ENCODE measurements around the gene MLLT3. TPM values are rescaled to one million over a fixed set of nuclear protein-coding genes. Genes with fewer than 3 reads are reported as not detected.

The MLLT3 gene
- total and polyA plus RNA-seq, 2 of the 8 experiments (the other 6 are each of a cell fraction or from before 2014, with no cell fraction given), result 5.9 to 9.6 TPM

DNA sequence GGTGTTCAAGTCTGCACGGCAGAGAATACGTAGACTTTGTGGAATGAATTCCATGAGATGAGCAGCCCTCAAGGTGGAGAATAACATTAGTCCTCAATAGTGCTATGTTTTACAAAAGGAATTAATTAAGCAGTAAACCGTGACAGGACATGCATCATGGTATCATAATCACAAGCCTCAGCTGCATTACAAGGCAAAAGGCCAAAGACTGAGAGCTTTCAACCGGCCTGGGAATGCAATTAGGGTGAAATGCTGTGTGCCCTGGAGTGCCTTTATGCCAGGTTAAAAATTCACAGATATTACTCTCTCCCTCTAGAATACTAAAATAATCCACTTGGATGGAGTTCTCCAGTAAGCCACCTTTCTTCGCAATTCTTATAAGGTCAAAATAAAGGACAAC is 270.6 kb downstream of the MLLT3 start:
- no peak overlapping the region for H3K56ac ChIP-seq (replicated peaks; ENCODE audit: insufficient read length, low read depth, low read length)
- FAIRE-seq (no peak), DNase-seq (ENCODE audit: low read depth in 1 of 2, low spot score in 2 of 2) (no peak)
- TF ChIP-seq RXRA (IDR thresholded peaks at IDR 0.05; ENCODE audit: insufficient read depth, low read depth, low read length) (no peak), CEBPB (IDR thresholded peaks at IDR 0.05; ENCODE audit: low read depth, low read length) (no peak), TAF1 (IDR thresholded peaks at IDR 0.05; ENCODE audit: low read depth, low read length) (no peak), GTF2F1 (IDR thresholded peaks at IDR 0.05; ENCODE audit: borderline replicate concordance, low read depth, low read length) (no peak), HDAC2 (IDR thresholded peaks at IDR 0.05; ENCODE audit: borderline replicate concordance in 1 of 2, low read depth in 2 of 2, low read length in 2 of 2) (no peak), BACH1 (IDR thresholded peaks at IDR 0.05; ENCODE audit: low read length) (no peak), RAD21 (IDR thresholded peaks at IDR 0.05 in 1 of 2, conservative IDR thresholded peaks at IDR 0.05 in 1 of 2; ENCODE audit: low read depth in 2 of 2, low read length in 2 of 2) (no peak), RBBP5 (IDR thresholded peaks at IDR 0.05; ENCODE audit: borderline replicate concordance, low read depth, low read length) (no peak), NANOG (IDR thresholded peaks at IDR 0.05; ENCODE audit: insufficient read depth, low read depth, low read length, poor library complexity, severe bottlenecking) (no peak)
- no peak overlapping the region for H3K4ac ChIP-seq (replicated peaks; ENCODE audit: insufficient read length, low read depth, low read length)
- no peaks in the 10 kb centered on the region for H3K36me3 ChIP-seq (ENCODE audit: control insufficient read depth in 2 of 4, insufficient read depth in 4 of 4, low read length in 3 of 4)
- no peak overlapping the region for H3K14ac ChIP-seq (ENCODE audit: insufficient read length)
- no peak overlapping the region for H3K23ac ChIP-seq (ENCODE audit: insufficient read length)
- no peaks in the 10 kb centered on the region for H3K27me3 ChIP-seq (replicated peaks in 1 of 4; ENCODE audit: control insufficient read depth in 3 of 4, extremely low read depth in 1 of 4, insufficient read depth in 3 of 4, low read length in 3 of 4)
- H3K4me3 ChIP-seq (ENCODE audit: extremely low read depth in 1 of 4, insufficient read depth in 2 of 4, low read depth in 3 of 4, low read length in 4 of 4), result no peak overlapping the region
- H4K5ac ChIP-seq (ENCODE audit: insufficient read length, low read depth, low read length), result no peak overlapping the region
- no peak overlapping the region for H2BK120ac ChIP-seq (replicated peaks; ENCODE audit: low read depth, low read length)
- 90% methylated on average over 5 of the region's 5 CpGs; no CpG with 5 or more reads in 1 of the 2 experiments for WGBS, 2 experiments (ENCODE audit: extremely low coverage in 1 of 2, insufficient coverage in 1 of 2, insufficient read length in 1 of 2, insufficient replicate concordance in 2 of 2, low coverage in 1 of 2, low lambda C conversion rate in 2 of 2, missing lambda C conversion rate in 1 of 2)
- H2AK5ac ChIP-seq (ENCODE audit: low read depth, low read length), result no peak overlapping the region; the same call in 1 of the 2 replicates
- no peak overlapping the region for H4K91ac ChIP-seq (replicated peaks; ENCODE audit: insufficient read length, low read length)
- no peak overlapping the region for H4K8ac ChIP-seq (ENCODE audit: extremely low read depth, insufficient read depth, low read length)
- no peak overlapping the region for H3K9ac ChIP-seq (replicated peaks in 1 of 4; ENCODE audit: extremely low read depth in 1 of 4, low read depth in 3 of 4, low read length in 3 of 4)
- H3K4me1 ChIP-seq (replicated peaks in 1 of 4; ENCODE audit: control insufficient read depth in 3 of 4, insufficient read depth in 4 of 4, low read length in 3 of 4), result peaks cover 0 to 10% (median 6%) of the 10 kb centered on the region in 4 experiments; a peak in 5 of 7 replicates
- H2BK15ac ChIP-seq (ENCODE audit: low read length), result no peak overlapping the region
- H3K18ac ChIP-seq (ENCODE audit: extremely low read depth, low read length), result no peak overlapping the region
- no peaks in the 10 kb centered on the region for H3K9me3 ChIP-seq (ENCODE audit: insufficient read depth in 2 of 2, low read depth in 1 of 2, low read length in 1 of 2)
- no peak overlapping the region for H3K27ac ChIP-seq (ENCODE audit: low read depth, low read length)
- no peak overlapping the region for H2BK5ac ChIP-seq (ENCODE audit: low read depth, low read length)
- CTCF ChIA-PET (ENCODE audit: partially characterized antibody), result interaction anchor here (0.5 to 0.6 kb wide), 2 partner anchors 300 to 1400 kb away, joined by 3 read pairs; no protein-coding TSS in a partner anchor
- H3K23me2 ChIP-seq (ENCODE audit: low read depth, low read length), result 0 out of 2 replicates have a peak, but pooled peaks cover 2% of the 10 kb centered on the region
- H3K4me2 ChIP-seq (ENCODE audit: insufficient read depth in 1 of 2, low read depth in 2 of 2, low read length in 2 of 2), result no peak overlapping the region
- no peaks in the 10 kb centered on the region for H3K79me1 ChIP-seq (ENCODE audit: low read depth, low read length)
- no peaks in the 10 kb centered on the region for H3K79me2 ChIP-seq (ENCODE audit: control insufficient read depth in 1 of 2, insufficient read depth in 2 of 2, low read length in 2 of 2)
- H2AFZ ChIP-seq (ENCODE audit: low read length), result no peak overlapping the region
- H2BK20ac ChIP-seq (ENCODE audit: low read length), result no peak overlapping the region
- no peak overlapping the region for H2BK12ac ChIP-seq (ENCODE audit: low read depth, low read length)
- POLR2A ChIA-PET (ENCODE audit: partially characterized antibody), result no interaction called here
- no peaks in the 10 kb centered on the region for H4K20me1 ChIP-seq (replicated peaks in 1 of 2; ENCODE audit: control insufficient read depth in 1 of 2, insufficient read depth in 2 of 2, low read length in 2 of 2)

Measured in H1 (cell line).